Subcutaneous adipose tissue (tissue), 4 donors: Measurements from ENCODE around the gene B3GALT6. TPM values are rescaled to one million over a fixed set of nuclear protein-coding genes. Genes with fewer than 3 reads are reported as not detected.

Source experiments
- CTCF ChIP-seq: fragments of 450-650 bp; IDR thresholded peaks from one replicate; pipeline ENCODE4 v1.5.1; 2016; ENCODE audit warnings: low read depth, mild to moderate bottlenecking, control low read depth, antibody characterized with exemption, moderate library complexity
- total RNA-seq, 4 donors: library from RNA; depleted of rRNA; stranded (reverse); fragments of >200 nt; gene quantifications; one replicate each; pipeline ENCODE4 v1.1.0, GENCODE V29; 2016

B3GALT6 gene
- total RNA-seq, 4 donors from 2014 or later: 7.2 to 13.9 (median 7.8) TPM

- no peak for TF ChIP-seq CTCF
Observed at GRCh38 chr1:1238702-1239178, 6.7 kb downstream of the B3GALT6 start.

- TF ChIP-seq CTCF: no peak
Observed at GRCh38 chr1:1239227-1239613, 7.2 kb downstream of the B3GALT6 start.

- no peak for TF ChIP-seq CTCF
Observed at GRCh38 chr1:1239614-1240347, 7.7 kb downstream of the B3GALT6 start.

GRCh38 chr1:1240348-1240732 lies 8.3 kb downstream of the B3GALT6 start:
- TF ChIP-seq CTCF: no peak

- no peak for TF ChIP-seq CTCF
Observed at GRCh38 chr1:1240822-1241587, 9.0 kb downstream of the B3GALT6 start.

GRCh38 chr1:1241588-1242219 lies 9.7 kb downstream of the B3GALT6 start:
- TF ChIP-seq CTCF: no peak
